Subcutaneous adipose tissue (tissue), 4 donors: ENCODE data around the gene MANBA. TPM values are rescaled to one million over a fixed set of nuclear protein-coding genes. Genes with fewer than 3 reads are reported as not detected.

Source experiments
- total RNA-seq, 4 donors: library from RNA; depleted of rRNA; stranded (reverse); fragments of >200 nt; gene quantifications; one replicate each; pipeline ENCODE4 v1.1.0, GENCODE V29; 2016
- TF ChIP-seq, protein P1 (sequence below): fragments of 450-650 bp; IDR thresholded peaks from one replicate; pipeline ENCODE4 v1.5.1; 2016; ENCODE audit warnings: low read depth, mild to moderate bottlenecking, control low read depth, antibody characterized with exemption, moderate library complexity

The MANBA gene
- total RNA-seq, 4 donors from 2014 or later: 26.8 to 97.2 (median 47.0) TPM

DNA sequence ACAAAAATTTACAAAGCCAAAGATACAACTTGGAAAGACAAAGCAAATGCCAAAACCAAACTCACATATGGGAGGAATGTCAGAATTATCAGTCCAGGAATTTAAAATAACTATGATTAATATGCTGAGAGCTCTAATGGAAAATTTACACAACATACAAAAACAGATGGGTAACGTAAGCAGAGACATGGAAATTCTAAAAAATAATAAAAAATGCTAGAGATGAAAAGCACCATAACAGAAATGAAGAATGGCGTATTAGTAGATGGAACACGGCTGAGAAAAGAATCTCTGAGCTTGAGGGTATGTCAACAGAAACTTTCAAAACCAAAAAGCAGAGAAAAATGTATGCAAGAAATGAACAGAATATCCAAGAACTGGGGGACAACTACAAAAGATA, 4.1 kb upstream of the MANBA start:
- TF ChIP-seq, protein P1, sequence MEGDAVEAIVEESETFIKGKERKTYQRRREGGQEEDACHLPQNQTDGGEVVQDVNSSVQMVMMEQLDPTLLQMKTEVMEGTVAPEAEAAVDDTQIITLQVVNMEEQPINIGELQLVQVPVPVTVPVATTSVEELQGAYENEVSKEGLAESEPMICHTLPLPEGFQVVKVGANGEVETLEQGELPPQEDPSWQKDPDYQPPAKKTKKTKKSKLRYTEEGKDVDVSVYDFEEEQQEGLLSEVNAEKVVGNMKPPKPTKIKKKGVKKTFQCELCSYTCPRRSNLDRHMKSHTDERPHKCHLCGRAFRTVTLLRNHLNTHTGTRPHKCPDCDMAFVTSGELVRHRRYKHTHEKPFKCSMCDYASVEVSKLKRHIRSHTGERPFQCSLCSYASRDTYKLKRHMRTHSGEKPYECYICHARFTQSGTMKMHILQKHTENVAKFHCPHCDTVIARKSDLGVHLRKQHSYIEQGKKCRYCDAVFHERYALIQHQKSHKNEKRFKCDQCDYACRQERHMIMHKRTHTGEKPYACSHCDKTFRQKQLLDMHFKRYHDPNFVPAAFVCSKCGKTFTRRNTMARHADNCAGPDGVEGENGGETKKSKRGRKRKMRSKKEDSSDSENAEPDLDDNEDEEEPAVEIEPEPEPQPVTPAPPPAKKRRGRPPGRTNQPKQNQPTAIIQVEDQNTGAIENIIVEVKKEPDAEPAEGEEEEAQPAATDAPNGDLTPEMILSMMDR: no peak

DNA sequence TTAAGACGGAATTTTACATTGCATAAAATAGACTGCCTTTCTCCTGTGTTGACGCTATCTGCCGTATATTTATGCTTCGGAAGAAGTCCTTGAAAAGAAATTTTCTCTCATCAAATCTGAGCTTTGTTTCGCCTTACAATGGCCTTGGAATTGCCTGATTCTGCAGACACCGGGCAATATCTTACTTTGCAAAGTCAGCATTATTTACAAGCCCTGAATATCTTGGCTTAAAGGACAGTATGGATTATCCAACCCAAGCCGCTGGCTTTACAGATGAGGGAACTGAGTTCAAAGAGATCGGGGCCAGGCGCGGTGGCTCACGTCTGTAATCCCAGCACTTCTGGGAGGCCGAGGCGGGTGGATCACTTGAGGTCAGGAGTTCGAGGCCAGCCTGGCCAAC, 1.1 kb upstream of the MANBA start:
- TF ChIP-seq, protein P1: no peak

DNA sequence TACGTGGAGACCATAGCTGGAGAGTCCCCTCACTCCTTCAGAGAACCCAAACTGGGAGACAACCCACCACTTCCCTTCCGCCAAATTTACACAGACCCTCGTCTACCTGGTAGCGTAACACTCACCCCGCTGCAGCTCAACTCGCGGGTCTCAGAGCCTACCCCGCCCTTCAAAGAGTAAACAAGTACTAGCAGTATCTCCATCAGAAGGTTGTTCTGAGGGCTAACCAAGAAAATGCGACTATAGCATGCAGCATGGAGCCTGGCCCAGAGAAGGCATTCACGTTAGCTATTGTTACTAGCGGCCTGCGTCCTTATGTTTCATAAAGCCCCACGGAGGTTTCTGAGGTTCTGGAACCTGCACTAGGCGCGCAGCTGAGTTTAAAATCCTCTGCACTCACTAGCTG, 531 bp upstream of the MANBA start:
- TF ChIP-seq, protein P1: no peak

DNA sequence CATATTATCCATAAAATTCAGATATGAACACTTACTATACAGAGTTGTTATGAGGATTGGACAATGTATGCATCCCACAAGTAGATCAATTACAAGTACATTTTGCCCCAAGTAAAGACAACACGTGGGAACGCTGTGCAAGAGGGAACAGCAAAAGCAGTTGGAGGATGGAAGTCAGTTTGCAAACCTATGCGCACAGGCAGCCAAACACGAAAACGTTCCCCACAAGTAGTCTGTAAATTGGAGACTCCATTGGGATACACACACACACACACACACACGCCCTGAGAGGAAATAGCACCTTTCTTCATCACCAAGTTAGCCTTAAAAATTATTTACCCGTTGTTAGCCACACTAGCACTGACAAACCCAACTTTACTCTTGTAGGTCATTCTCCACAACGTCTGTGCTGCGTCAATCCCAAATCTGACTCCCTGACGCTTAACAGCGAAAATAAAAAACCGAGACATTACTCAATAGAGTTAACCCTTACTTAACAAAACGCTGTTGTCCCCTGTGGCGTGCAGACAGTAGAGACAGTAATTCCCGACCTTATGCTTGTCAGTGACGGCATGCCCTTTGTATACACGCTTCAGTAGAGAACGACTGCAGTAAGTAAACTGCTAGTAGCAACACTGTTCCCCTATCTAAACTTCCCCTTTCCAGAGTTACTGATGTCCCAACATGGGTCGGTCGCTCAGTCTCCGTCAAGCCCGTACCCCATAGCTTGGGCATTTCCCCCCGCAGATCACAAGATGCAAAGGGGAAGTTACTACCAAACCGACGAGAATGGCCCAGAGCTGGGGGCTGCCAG, 730 bp downstream of the MANBA start:
- TF ChIP-seq, protein P1: no peak

DNA sequence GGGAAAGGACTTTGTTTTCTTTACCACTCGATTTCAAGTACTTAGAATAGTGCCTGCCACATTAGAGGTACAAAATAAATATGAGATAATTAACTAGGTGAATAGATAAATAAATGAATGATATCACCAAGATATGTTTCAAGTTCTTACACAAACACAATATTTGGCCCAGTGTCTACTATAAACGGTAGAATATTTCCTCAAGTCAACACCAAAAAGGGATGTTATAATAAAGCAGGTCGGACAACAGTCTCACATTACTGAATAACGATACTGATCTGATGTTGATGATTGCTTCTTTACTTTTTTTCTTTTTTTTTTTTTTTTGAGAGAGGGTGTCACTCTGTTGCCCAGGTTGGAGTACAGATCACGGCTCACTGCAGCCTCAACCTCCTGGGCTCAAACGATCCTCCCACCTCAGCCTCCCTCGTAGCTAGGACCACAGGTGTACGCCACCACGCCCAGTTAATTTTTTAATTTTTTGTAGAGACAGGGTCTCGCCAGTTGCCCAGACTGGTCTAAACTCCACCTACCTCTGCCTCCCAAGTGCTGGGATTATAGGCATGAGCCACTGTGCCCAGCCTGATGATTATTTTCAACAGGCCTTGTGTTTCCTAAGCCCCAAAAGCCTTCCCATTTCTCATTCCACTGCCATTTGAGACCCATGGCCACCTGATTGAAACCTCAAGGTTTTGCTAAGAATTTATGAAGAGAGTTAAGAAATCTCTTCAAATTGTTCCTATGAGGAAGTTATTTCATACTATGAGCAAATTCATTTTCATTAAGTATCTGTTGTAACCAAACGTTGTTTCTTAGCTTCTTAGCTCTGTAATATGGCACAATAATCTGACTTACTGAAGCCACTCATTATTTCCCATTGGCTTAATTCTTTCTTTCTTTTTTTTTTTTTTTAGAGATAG, 2.3 kb downstream of the MANBA start:
- TF ChIP-seq, protein P1: no peak

DNA sequence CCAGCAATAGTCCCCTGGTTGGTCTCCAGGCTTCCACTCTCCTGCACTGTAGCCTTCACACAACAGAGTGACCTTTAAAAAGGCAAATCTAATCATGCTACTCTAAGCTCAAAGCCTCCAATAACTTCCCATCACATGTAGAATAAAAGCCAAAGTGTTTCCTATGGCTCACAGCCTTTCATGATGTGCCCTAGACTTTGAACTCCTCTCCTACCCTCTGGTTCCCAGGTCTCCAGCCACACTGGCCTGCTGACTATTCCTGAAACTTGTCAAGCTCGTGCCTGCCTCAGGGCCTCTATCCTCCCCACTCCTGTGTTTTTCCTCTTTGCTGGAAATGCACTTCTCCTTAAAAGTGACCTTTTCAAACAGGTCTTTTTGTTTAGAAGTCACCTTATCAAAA, 3.1 kb downstream of the MANBA start:
- TF ChIP-seq, protein P1: no peak

DNA sequence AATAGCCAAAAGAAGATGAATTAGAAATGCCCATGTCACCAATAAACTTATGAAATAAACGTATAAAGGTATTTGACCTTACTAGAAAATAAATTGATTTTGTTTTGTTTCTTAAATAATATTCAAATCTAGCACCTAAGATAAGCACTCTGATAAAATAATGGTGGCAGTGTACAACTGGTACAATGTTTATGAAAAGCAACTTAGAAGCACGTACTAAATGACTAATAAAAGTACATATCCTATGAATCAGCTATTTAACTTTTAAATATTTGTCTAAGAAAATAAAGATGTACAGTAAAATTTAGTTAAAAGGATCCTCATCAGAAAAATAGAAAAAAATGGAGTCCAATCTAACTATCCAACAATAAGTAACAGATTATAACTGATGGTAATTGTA, 6.7 kb downstream of the MANBA start:
- TF ChIP-seq, protein P1: no peak
